BLaER1 (cell line): ENCODE results near the gene GRK1.
A peak's percentile ranks its signal among the peaks of the same experiment; 100 is the strongest.

Experiments
- H3K27ac ChIP-seq: shearing (Covaris generic); formaldehyde crosslinking; 2 replicates; pipeline ENCODE4 v1.8.1; 2022
- H3K27me3 ChIP-seq: shearing (Covaris generic); formaldehyde crosslinking; 2 replicates; pipeline ENCODE4 v1.8.1; 2022
- H3K36me3 ChIP-seq: shearing (Covaris generic); formaldehyde crosslinking; 2 replicates; pipeline ENCODE4 v1.8.1; 2022
- H3K4me1 ChIP-seq: shearing (Covaris generic); formaldehyde crosslinking; 2 replicates; pipeline ENCODE4 v1.8.1; 2022
- H3K4me2 ChIP-seq: shearing (Covaris generic); formaldehyde crosslinking; 2 replicates; pipeline ENCODE4 v1.8.1; 2022
- H3K4me3 ChIP-seq: shearing (Covaris generic); formaldehyde crosslinking; 2 replicates; pipeline ENCODE4 v1.8.1; 2022
- H3K9ac ChIP-seq: shearing (Covaris generic); formaldehyde crosslinking; 2 replicates; pipeline ENCODE4 v1.8.1; 2022
- H3K9me3 ChIP-seq: shearing (Covaris generic); formaldehyde crosslinking; 2 replicates; pipeline ENCODE4 v1.8.1; 2022
- H4K20me1 ChIP-seq: shearing (Covaris generic); formaldehyde crosslinking; 2 replicates; pipeline ENCODE4 v1.8.1; 2022
- Cebpa-rat ChIP-seq: shearing (Covaris generic); IDR thresholded peaks from 2 replicates; pipeline ENCODE4 v1.8.1; 2022

The GRK1 gene

DNA sequence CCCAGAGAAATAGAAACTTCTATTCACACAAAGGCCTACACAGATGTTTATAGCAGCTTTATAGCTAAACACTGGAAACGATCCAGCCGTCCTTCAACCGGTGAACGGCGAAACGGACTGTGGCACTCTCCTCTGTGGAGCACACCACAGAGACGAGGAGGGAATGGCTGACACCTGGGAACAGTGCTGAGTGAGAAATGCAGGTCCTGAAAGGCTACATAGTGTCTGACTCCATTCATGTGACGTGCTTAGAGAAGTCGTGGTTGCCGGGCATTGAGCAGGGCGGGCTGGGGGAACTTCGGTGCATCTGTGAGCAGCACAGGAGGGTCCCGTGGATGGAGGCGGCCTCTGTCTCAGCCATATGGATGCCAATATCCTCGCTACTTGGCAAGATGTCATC, 3.1 kb upstream of the GRK1 start:
- no peaks in the 10 kb centered on the region for H4K20me1 ChIP-seq
- no peak for TF ChIP-seq Cebpa-rat
- peaks cover 11% of the 10 kb centered on the region for H3K4me1 ChIP-seq
- H3K36me3 ChIP-seq, result no peaks in the 10 kb centered on the region
- no peak overlapping the region for H3K27ac ChIP-seq
- H3K9ac ChIP-seq, result no peak overlapping the region
- no peak overlapping the region for H3K4me2 ChIP-seq
- no peak overlapping the region for H3K4me3 ChIP-seq
- peaks cover 7% of the 10 kb centered on the region; the same call in 1 of the 2 replicates for H3K9me3 ChIP-seq
- no peaks in the 10 kb centered on the region for H3K27me3 ChIP-seq

- Histone ChIP-seq H3K4me2 (no peak overlapping the region), H3K4me1 (peaks cover 14% of the 10 kb centered on the region), H3K9ac (no peak overlapping the region), H3K4me3 (no peak overlapping the region), H3K9me3 (peaks cover 7% of the 10 kb centered on the region; the same call in 1 of the 2 replicates), H3K36me3 (no peaks in the 10 kb centered on the region), H3K27ac (no peak overlapping the region), H3K27me3 (no peaks in the 10 kb centered on the region), H4K20me1 (no peaks in the 10 kb centered on the region)
- TF ChIP-seq Cebpa-rat, result no peak
Measured at GRCh38 chr13:113664751-113665596, 2.0 kb upstream of the GRK1 start.

- peaks cover 14% of the 10 kb centered on the region for H3K4me1 ChIP-seq
- H3K27ac ChIP-seq, result no peak overlapping the region
- peaks cover 3% of the 10 kb centered on the region; the same call in 1 of the 2 replicates for H3K9me3 ChIP-seq
- no peaks in the 10 kb centered on the region for H3K27me3 ChIP-seq
- no peak overlapping the region for H3K9ac ChIP-seq
- TF ChIP-seq Cebpa-rat, result no peak
- no peaks in the 10 kb centered on the region for H4K20me1 ChIP-seq
- H3K36me3 ChIP-seq, result no peaks in the 10 kb centered on the region
- no peak overlapping the region for H3K4me2 ChIP-seq
- H3K4me3 ChIP-seq, result no peak overlapping the region
Measured at GRCh38 chr13:113665597-113666328, 1.3 kb upstream of the GRK1 start.

DNA sequence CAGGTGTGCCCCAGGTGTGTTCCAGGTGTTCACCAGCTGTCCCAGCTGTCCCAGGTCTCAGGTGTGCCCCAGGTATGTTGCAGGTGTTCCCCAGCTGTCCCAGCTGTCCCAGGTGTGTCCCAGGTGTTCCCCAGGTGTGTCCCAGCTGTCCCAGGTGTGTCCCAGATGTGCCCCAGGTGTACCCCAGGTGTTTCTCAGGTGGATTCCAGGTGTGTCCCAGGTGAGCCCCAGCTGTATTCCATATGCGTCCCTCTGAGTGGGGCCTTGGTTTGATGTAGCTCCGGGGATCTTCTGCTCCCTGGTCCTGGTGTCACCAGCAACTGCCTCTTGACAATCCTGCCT, 719 bp upstream of the GRK1 start:
- Histone ChIP-seq H3K36me3 (no peaks in the 10 kb centered on the region), H3K27ac (no peak overlapping the region), H3K9ac (no peak overlapping the region)

GRCh38 chr13:113667771-113668490, 912 bp downstream of the GRK1 start:
- Histone ChIP-seq H3K4me3 (no peak overlapping the region), H3K9me3 (no peaks in the 10 kb centered on the region), H3K36me3 (no peaks in the 10 kb centered on the region), H4K20me1 (no peaks in the 10 kb centered on the region), H3K27ac (no peak overlapping the region), H3K27me3 (no peaks in the 10 kb centered on the region), H3K9ac (no peak overlapping the region), H3K4me1 (peaks cover 14% of the 10 kb centered on the region), H3K4me2 (peak overlapping the region; percentile 16; the same call in 1 of the 2 replicates)
- TF ChIP-seq Cebpa-rat, result no peak

More for the DNA sequence above, 719 bp upstream of the GRK1 start:
- H3K4me1 ChIP-seq, result peaks cover 14% of the 10 kb centered on the region
- H3K27me3 ChIP-seq, result no peaks in the 10 kb centered on the region
- no peak for TF ChIP-seq Cebpa-rat
- no peaks in the 10 kb centered on the region; the same call in 1 of the 2 replicates for H3K9me3 ChIP-seq
- H4K20me1 ChIP-seq, result no peaks in the 10 kb centered on the region
- H3K4me3 ChIP-seq, result no peak overlapping the region
- H3K4me2 ChIP-seq, result no peak overlapping the region

- H3K27ac ChIP-seq, result no peak overlapping the region
- H3K27me3 ChIP-seq, result no peaks in the 10 kb centered on the region
- H4K20me1 ChIP-seq, result no peaks in the 10 kb centered on the region
- H3K4me2 ChIP-seq, result peak overlapping the region; percentile 16; the same call in 1 of the 2 replicates
- no peaks in the 10 kb centered on the region for H3K36me3 ChIP-seq
- no peaks in the 10 kb centered on the region for H3K9me3 ChIP-seq
- TF ChIP-seq Cebpa-rat, result no peak
- no peak overlapping the region for H3K9ac ChIP-seq
- H3K4me1 ChIP-seq, result peaks cover 14% of the 10 kb centered on the region
- H3K4me3 ChIP-seq, result no peak overlapping the region
Measured at GRCh38 chr13:113668491-113668971, 1.5 kb downstream of the GRK1 start.

DNA sequence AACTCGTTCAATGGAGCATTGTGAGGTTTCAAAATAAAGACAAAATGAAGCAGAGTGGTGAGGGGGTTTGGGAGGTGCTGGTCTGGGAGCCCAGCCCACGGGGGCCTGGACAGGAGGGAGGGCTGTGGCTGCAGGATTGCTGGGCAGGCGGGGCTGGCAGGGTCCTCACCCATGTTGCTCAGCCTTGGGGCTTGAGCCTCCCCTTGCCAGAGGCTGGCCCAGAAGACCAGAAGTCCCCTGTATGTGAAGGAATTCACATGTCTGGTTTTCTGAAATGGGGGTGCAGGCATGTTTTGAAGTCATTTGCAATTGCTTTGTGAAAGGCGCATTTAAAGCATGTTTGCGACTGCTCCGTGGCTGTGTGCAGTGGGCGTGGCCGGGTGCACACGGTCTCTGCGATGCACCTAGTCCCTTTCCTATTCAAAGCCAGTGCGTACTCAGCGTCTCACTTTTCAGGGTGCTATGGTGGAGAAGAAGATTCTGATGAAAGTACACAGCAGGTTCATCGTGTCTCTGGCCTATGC, 2.3 kb downstream of the GRK1 start:
- Histone ChIP-seq H3K36me3 (no peaks in the 10 kb centered on the region), H3K27ac (no peak overlapping the region), H4K20me1 (no peaks in the 10 kb centered on the region), H3K9me3 (no peaks in the 10 kb centered on the region), H3K4me1 (peaks cover 14% of the 10 kb centered on the region), H3K4me2 (peak overlapping the region; percentile 16; the same call in 1 of the 2 replicates), H3K27me3 (no peaks in the 10 kb centered on the region), H3K4me3 (no peak overlapping the region), H3K9ac (no peak overlapping the region)
- TF ChIP-seq Cebpa-rat, result no peak

GRCh38 chr13:113669755-113670341, 2.8 kb downstream of the GRK1 start:
- Histone ChIP-seq H4K20me1 (no peaks in the 10 kb centered on the region), H3K4me3 (no peak overlapping the region), H3K9ac (no peak overlapping the region), H3K4me2 (no peak overlapping the region), H3K27me3 (no peaks in the 10 kb centered on the region), H3K36me3 (no peaks in the 10 kb centered on the region), H3K9me3 (no peaks in the 10 kb centered on the region), H3K4me1 (peaks cover 14% of the 10 kb centered on the region), H3K27ac (no peak overlapping the region)
- no peak for TF ChIP-seq Cebpa-rat

GRCh38 chr13:113670541-113670940, 3.5 kb downstream of the GRK1 start:
- H3K36me3 ChIP-seq, result no peaks in the 10 kb centered on the region
- H3K27me3 ChIP-seq, result no peaks in the 10 kb centered on the region
- H3K4me3 ChIP-seq, result no peak overlapping the region
- no peaks in the 10 kb centered on the region for H4K20me1 ChIP-seq
- H3K27ac ChIP-seq, result no peak overlapping the region
- TF ChIP-seq Cebpa-rat, result no peak
- H3K4me1 ChIP-seq, result peaks cover 14% of the 10 kb centered on the region
- no peak overlapping the region for H3K9ac ChIP-seq
- no peaks in the 10 kb centered on the region for H3K9me3 ChIP-seq
- no peak overlapping the region for H3K4me2 ChIP-seq
